HepG2 (cell line): ENCODE measurements around the gene SYTL3. TPM values are rescaled to one million over a fixed set of nuclear protein-coding genes. Genes with fewer than 3 reads are reported as not detected.

ENCODE experiments used
- ATF7-NPFF ChIP-seq: sonication (generic); formaldehyde crosslinking; IDR thresholded peaks from 2 replicates; pipeline ENCODE4 v1.8.1; 2023; ENCODE audit warnings: mild to moderate bottlenecking, low read depth, missing genetic modification reagents, moderate library complexity
- CEBPG ChIP-seq: IDR thresholded peaks from 2 replicates; pipeline ENCODE4 v1.6.1; 2016
- FOXP1 ChIP-seq, 2 experiments: fragments of 450-650 bp in 1 of 2; IDR thresholded peaks; 2 replicates each; pipeline ENCODE4 v1.6.1; 2017 to 2018; ENCODE audit warnings: antibody characterized with exemption in 1 of 2
- HNF4G ChIP-seq, 2 experiments: sonication (generic) in 1 of 2; formaldehyde crosslinking in 1 of 2; IDR thresholded peaks; 2 replicates each; pipeline versions ENCODE4 v1.4.0 to v1.6.1; 2011 to 2020; ENCODE audit warnings: borderline replicate concordance in 2 of 2, low read depth in 2 of 2, mild to moderate bottlenecking in 2 of 2, low read length in 1 of 2, missing genetic modification reagents in 1 of 2, moderate library complexity in 1 of 2
- HOMEZ ChIP-seq: IDR thresholded peaks from 2 replicates; pipeline ENCODE4 v1.6.1; 2016; ENCODE audit warnings: low read depth
- JUND ChIP-seq: sonication (generic); formaldehyde crosslinking; IDR thresholded peaks from 2 replicates; pipeline ENCODE4 v1.8.0; 2022; ENCODE audit warnings: mild to moderate bottlenecking, missing genetic modification reagents
- KAT8 ChIP-seq: IDR thresholded peaks from 2 replicates; pipeline ENCODE4 v1.6.1; 2016; ENCODE audit warnings: missing genetic modification reagents, missing compliant biosample characterization
- MYNN ChIP-seq: sonication (generic); formaldehyde crosslinking; IDR thresholded peaks from 2 replicates; pipeline ENCODE4 v1.4.0; 2020; ENCODE audit warnings: mild to moderate bottlenecking, low read depth, missing genetic modification reagents
- NPAS2 ChIP-seq: sonication (generic); formaldehyde crosslinking; IDR thresholded peaks from 2 replicates; pipeline ENCODE4 v1.8.0; 2022; ENCODE audit warnings: mild to moderate bottlenecking, missing genetic modification reagents, borderline replicate concordance
- NR2C2 ChIP-seq: sonication (generic); formaldehyde crosslinking; IDR thresholded peaks from 2 replicates; pipeline ENCODE4 v1.4.0; 2020; ENCODE audit warnings: missing genetic modification reagents, mild to moderate bottlenecking, moderate library complexity, borderline replicate concordance
- PATZ1 ChIP-seq: sonication (generic); formaldehyde crosslinking; IDR thresholded peaks from 2 replicates; pipeline ENCODE4 v1.4.0; 2020; ENCODE audit warnings: missing genetic modification reagents
- PLRG1 ChIP-seq: fragments of 450-650 bp; conservative IDR thresholded peaks from 2 replicates; pipeline ENCODE4 v1.6.1; 2016
- POLR2A ChIP-seq, 2 experiments: IDR thresholded peaks; 2 replicates each; pipeline ENCODE4 v1.6.1; 2011; ENCODE audit warnings: low read depth in 2 of 2, low read length in 2 of 2, mild to moderate bottlenecking in 1 of 2, moderate library complexity in 1 of 2; ENCODE audit not compliant: insufficient read depth in 1 of 2
- SALL2 ChIP-seq: sonication (generic); formaldehyde crosslinking; IDR thresholded peaks from 2 replicates; pipeline ENCODE4 v1.8.1; 2023; ENCODE audit warnings: mild to moderate bottlenecking, missing genetic modification reagents, inconsistent platforms
- TEAD3 ChIP-seq: optimal IDR thresholded peaks from 2 replicates; pipeline ENCODE3; 2016; ENCODE audit warnings: borderline replicate concordance
- TSC22D2 ChIP-seq: sonication (generic); formaldehyde crosslinking; IDR thresholded peaks from 2 replicates; pipeline ENCODE4 v1.5.1; 2020; ENCODE audit warnings: missing genetic modification reagents, mild to moderate bottlenecking, borderline replicate concordance
- ZNF138 ChIP-seq: sonication (generic); formaldehyde crosslinking; IDR thresholded peaks from 2 replicates; pipeline ENCODE4 v1.5.0; 2020; ENCODE audit warnings: mild to moderate bottlenecking, low read depth, missing genetic modification reagents
- ZNF180 ChIP-seq: sonication (generic); formaldehyde crosslinking; IDR thresholded peaks from 2 replicates; pipeline ENCODE4 v1.4.0; 2020; ENCODE audit warnings: low read depth, missing genetic modification reagents, borderline replicate concordance
- ZNF430 ChIP-seq: sonication (generic); formaldehyde crosslinking; IDR thresholded peaks from 2 replicates; pipeline ENCODE4 v1.9.0; 2021; ENCODE audit warnings: mild to moderate bottlenecking, missing genetic modification reagents
- ZNF629 ChIP-seq: sonication (generic); formaldehyde crosslinking; conservative IDR thresholded peaks from 2 replicates; pipeline ENCODE4 v1.5.0; 2020; ENCODE audit warnings: missing genetic modification reagents
- ZNF660 ChIP-seq: sonication (generic); formaldehyde crosslinking; IDR thresholded peaks from 2 replicates; pipeline ENCODE4 v1.5.1; 2020; ENCODE audit warnings: mild to moderate bottlenecking, low read depth, missing genetic modification reagents, borderline replicate concordance
- ZNF7 ChIP-seq: IDR thresholded peaks from 2 replicates; pipeline ENCODE4 v1.6.1; 2016; ENCODE audit warnings: missing biosample characterization, missing genetic modification reagents
- ZNF713 ChIP-seq: sonication (generic); formaldehyde crosslinking; IDR thresholded peaks from 2 replicates; pipeline ENCODE4 v1.4.0; 2020; ENCODE audit warnings: mild to moderate bottlenecking, missing genetic modification reagents
- polyA plus RNA-seq, 8 experiments: library from polyadenylated mRNA; depleted of rRNA in 3 of 8; stranded (reverse) in 7 of 8; unstranded in 1 of 8; fragments of >200 nt; fragmentation: Illumina TruSeq in 4 of 8; extraction: Trizol in 4 of 8; gene quantifications; 2 replicates each; pipeline versions ENCODE4 v1.2.1 to v1.2.3, GENCODE V29; 2011 to 2016; ENCODE audit warnings: low read depth in 4 of 8, missing spikeins in 1 of 8, mixed read lengths in 1 of 8; ENCODE audit not compliant: insufficient read depth in 1 of 8
- total RNA-seq, 5 experiments: library from RNA; depleted of rRNA; stranded (reverse); fragments of >200 nt; fragmentation: Illumina TruSeq; extraction: Trizol; gene quantifications; 2 replicates each; pipeline ENCODE4 v1.2.3, GENCODE V29; 2016; ENCODE audit warnings: low read depth in 1 of 5
- TF ChIP-seq, protein P1 (sequence below): sonication (generic); formaldehyde crosslinking; IDR thresholded peaks from 2 replicates; pipeline ENCODE4 v1.4.0; 2020; ENCODE audit warnings: mild to moderate bottlenecking, missing genetic modification reagents

SYTL3 gene
- total and polyA plus RNA-seq, 2 of the 13 experiments (the other 11 are each of a cell fraction or from before 2014, with no cell fraction given): 0.11 to 0.28 TPM

DNA sequence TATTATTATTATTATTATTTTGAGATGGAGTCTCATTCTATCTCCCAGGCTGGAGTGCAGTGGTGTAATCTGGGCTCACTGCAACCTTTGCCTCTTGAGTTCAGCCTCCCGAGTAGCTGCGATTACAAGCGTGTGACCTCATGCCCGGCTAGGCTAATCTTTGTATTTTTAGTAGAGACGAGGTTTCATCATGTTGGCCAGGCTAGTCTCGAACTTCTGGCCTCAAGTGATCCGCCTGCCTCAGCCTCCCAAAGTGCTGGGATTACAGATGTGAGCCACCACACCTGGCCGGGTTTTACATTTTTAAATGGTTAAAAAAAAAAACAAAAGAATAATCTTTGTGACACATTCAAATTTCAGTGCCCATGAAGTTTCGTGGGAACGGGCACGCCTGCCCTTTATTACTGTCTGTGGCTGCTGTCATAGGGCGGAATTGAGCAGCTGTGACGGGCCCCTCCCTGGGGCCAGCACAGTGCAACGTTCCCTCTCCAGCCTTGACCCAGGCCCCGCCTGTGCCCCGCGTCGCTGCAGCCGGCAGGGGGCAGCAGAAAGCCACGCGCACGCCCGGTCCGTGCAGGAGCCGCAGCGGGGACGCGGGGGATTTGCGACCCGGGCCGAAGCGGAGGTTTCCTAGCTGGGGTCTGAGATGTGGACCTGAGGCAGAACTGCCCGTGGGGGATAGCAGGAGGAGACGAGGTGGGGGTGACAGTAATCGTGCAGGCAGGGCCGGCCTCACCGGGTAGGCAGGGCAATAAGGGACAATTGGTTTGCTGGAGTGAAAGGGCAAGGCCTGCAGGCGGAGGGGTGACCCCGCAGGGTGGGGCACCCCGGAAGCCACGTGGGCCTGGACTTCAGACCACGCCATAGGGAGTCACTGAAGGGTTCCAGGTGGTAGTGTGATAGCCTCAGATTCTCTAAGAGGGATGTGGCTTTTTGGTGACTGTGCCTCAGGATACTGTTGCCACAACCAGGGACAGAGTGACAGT lies 54.3 kb downstream of the SYTL3 start (continued):
- 0 out of 4 replicates have a peak, but pooled peaks of 1 of the 2 experiments have one; percentile 15 for TF ChIP-seq POLR2A (IDR thresholded peaks at IDR 0.05; ENCODE audit: insufficient read depth in 1 of 2, low read depth in 2 of 2, low read length in 2 of 2)
- no peak for TF ChIP-seq ZNF7 (CRISPR knock-in tag)
- TF ChIP-seq NPAS2 (CRISPR knock-in tag): no peak
- TF ChIP-seq NR2C2 (CRISPR knock-in tag): peak; percentile 84
- peak; percentile 32; the same call in 1 of the 2 replicates for TF ChIP-seq HNF4G (IDR thresholded peaks at IDR 0.05; ENCODE audit: borderline replicate concordance, low read depth, low read length)
- TF ChIP-seq HNF4G (CRISPR knock-in tag; IDR thresholded peaks at IDR 0.05; ENCODE audit: borderline replicate concordance, low read depth): peak; percentile 61; the same call in 1 of the 2 replicates
- TF ChIP-seq FOXP1 (IDR thresholded peaks at IDR 0.05): no peak
- 0 out of 2 replicates have a peak, but pooled peaks have one; percentile 31 for TF ChIP-seq FOXP1 (CRISPR knock-in tag; IDR thresholded peaks at IDR 0.05)
- TF ChIP-seq HOMEZ (CRISPR knock-in tag): peak; percentile 62
- peak; percentile 96 for TF ChIP-seq PATZ1 (CRISPR knock-in tag)
- TF ChIP-seq TSC22D2: 0 out of 2 replicates have a peak, but pooled peaks have one; percentile 78
- 0 out of 2 replicates have a peak, but pooled peaks have one; percentile 76 for TF ChIP-seq ZNF180
- peak; percentile 72; the same call in 1 of the 2 replicates for TF ChIP-seq ATF7-NPFF (CRISPR knock-in tag)
- TF ChIP-seq ZNF629: peak; percentile 59
- no peak for TF ChIP-seq PLRG1
- peak; percentile 95 for TF ChIP-seq SALL2 (CRISPR knock-in tag)
- TF ChIP-seq, protein P1, sequence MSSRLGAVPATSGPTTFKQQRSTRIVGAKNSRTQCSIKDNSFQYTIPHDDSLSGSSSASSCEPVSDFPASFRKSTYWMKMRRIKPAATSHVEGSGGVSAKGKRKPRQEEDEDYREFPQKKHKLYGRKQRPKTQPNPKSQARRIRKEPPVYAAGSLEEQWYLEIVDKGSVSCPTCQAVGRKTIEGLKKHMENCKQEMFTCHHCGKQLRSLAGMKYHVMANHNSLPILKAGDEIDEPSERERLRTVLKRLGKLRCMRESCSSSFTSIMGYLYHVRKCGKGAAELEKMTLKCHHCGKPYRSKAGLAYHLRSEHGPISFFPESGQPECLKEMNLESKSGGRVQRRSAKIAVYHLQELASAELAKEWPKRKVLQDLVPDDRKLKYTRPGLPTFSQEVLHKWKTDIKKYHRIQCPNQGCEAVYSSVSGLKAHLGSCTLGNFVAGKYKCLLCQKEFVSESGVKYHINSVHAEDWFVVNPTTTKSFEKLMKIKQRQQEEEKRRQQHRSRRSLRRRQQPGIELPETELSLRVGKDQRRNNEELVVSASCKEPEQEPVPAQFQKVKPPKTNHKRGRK (CRISPR knock-in tag): peak; percentile 59; the same call in 1 of the 2 replicates
- no peak for TF ChIP-seq MYNN (CRISPR knock-in tag)
- TF ChIP-seq ZNF713 (CRISPR knock-in tag): 0 out of 2 replicates have a peak, but pooled peaks have one; percentile 48
- TF ChIP-seq CEBPG (CRISPR knock-in tag): peak; percentile 56
- peak; percentile 68 for TF ChIP-seq KAT8 (CRISPR knock-in tag)
- TF ChIP-seq ZNF138 (CRISPR knock-in tag): no peak
- peak; percentile 76 for TF ChIP-seq TEAD3
- no peak for TF ChIP-seq ZNF660
- TF ChIP-seq JUND (CRISPR knock-in tag): peak; percentile 69; the same call in 1 of the 2 replicates
- no peak; the same call in 1 of the 2 replicates for TF ChIP-seq ZNF430 (CRISPR knock-in tag)
